CD4-positive, alpha-beta T cell treated with Interleukin-12 subunit alpha and Interleukin-12 subunit beta, for 1 hour (primary cell): ENCODE results near the gene HPX.
A peak's percentile ranks its signal among the peaks of the same experiment; 100 is the strongest.
"Not testable (repeated sequence)": the region's sequence is repeated elsewhere in the genome, so short reads cannot be mapped to it uniquely, and the experiment has no call there.

ENCODE experiments used
- DNase-seq: peaks from one replicate; pipeline ENCODE4 v3.0.0-alpha.2; 2020

HPX gene

DNA sequence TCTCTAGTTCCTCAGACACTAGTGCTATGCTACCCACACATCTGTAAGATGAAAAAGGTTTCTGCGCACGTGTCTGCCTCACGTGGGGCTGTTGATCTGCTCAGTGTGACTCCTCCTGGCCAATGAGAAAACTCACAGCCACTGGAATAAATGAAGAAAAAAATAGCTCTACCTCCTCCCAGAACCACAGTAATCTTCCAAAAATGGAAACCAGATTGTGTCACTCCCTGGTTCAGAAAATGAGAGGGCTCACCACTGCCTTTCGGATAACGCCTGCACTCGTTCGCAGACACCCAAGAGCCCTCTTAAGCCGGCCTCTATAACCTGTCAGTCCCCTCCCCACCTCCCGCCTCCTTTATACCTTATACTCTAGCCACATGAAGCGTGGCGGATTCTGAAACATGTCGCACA is 27.0 kb downstream of the HPX start:
- peak; percentile 63 for DNase-seq

DNA sequence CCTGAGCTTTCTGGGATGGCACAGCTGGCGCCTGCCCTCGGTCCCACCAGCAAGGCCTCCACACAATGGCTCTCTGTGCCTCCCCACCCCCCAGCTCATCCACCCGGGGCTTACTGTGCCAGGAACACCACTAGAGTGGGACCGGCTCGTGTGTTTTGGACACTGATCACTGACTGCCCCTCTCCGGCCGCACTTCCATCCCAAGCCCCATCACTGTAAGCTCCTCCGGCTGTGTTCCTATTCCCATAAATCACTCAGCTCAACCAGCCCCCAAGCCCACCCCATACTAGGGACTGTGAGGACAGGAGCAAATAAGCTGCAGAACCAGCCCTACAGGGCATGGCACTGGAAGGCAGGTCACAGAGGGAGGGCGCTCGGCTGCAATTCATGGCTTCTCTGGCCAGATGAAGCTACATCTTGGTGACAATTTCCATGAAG is 29.2 kb downstream of the HPX start:
- DNase-seq = no peak

DNA sequence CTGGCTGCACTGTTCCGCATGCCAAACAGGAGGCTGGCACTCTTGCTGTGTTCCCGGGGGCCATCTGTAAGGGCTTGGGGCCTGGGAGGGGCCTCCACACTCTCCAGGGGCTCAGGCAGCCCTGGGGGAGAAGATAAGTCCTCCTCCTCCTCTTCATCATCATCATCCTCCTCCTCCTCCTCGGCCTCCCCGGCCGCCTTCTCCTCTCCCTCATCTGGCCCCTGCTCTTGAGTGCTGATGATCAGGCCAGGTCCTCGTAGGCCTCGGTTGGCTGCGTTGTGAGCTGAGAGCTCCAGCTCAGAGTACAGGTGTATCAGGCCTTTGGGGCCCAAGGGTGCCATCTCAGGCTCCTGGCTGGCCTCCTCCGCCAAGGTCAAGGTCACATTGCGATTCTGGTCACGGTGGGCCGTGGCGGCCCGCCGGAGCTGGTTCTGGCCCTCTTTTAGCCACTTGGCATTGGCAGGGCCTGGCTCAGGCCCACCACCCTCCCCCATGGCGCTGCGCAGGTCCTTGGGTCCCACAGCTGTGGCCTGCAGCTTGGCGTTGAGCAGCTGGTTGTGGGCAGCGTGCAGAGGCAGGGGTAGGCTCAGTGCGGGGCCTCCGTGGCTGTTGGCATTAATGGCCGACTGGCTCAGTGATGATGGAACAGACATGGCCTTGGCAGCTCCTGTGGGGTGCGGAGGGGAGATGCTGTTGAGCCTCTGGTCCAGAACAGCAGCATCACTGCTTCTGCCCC is 29.9 kb downstream of the HPX start:
- no peak for DNase-seq

DNA sequence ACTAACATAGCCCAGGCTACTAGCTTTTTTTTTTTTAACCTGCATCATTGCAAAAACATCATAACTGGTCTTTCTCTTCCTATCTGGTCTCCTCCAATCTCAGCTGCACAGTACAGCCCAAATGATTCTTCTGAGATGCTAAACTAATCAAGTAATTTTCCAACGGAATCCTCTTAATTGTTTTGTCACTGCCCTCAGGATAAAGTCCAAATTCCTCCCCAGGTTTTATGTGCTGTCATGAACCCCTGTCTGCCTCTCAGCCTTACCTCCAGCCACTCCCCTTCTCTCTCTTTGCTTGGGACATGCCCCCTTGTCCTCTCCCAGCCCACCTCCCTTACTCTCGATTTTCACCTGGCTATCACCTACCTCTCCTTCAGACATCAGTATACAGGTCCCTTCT is 34.4 kb downstream of the HPX start:
- no peak for DNase-seq

DNA sequence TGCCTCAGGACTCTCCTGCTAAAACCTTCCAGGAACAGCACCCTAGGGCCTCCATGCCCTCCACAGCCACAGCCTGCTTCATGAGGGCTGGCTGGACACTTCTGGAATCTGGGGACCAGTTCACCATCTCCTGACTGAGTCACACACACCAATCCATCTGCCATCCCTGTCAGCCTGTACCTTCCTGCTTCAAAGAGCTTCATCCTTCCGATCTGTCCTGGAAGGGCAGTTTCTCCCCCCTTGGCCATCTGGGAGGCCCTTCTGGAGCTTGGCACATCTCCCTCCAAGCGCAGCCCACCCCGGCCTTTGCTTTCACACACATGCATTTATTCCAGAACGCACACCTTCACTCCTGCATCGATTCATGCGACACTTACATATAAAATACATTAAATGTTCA is 34.9 kb downstream of the HPX start:
- no peak for DNase-seq

DNA sequence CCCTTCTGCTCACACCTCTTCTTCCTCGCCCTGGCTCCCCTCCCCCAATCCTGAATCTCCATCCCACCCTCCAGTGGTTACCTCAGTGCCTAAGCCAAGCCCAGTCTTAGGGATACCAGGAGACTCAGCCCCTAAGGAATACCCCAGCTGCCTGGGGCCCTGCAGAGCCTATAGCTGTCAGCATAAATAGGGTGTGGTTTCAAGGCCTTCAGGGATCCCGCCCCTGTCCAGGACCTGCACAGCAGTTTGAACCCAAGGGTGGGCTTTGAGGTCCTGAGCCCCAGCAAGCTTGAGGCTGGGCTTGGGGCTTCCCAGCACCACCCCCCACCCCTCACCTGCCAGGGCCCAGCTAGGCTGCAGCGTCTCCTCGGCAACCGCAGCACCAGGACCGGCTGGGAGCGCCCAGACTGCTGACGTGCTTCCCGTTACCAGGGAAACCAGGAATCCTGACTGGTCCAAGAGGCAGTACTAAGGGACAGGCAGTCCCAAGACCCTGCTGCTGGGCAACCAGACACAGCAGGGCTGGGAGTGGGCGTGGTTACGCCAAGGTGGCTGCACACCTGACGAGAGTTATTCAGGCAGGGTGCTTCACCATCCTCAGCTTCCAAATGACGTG is 35.6 kb downstream of the HPX start:
- no peak for DNase-seq

DNA sequence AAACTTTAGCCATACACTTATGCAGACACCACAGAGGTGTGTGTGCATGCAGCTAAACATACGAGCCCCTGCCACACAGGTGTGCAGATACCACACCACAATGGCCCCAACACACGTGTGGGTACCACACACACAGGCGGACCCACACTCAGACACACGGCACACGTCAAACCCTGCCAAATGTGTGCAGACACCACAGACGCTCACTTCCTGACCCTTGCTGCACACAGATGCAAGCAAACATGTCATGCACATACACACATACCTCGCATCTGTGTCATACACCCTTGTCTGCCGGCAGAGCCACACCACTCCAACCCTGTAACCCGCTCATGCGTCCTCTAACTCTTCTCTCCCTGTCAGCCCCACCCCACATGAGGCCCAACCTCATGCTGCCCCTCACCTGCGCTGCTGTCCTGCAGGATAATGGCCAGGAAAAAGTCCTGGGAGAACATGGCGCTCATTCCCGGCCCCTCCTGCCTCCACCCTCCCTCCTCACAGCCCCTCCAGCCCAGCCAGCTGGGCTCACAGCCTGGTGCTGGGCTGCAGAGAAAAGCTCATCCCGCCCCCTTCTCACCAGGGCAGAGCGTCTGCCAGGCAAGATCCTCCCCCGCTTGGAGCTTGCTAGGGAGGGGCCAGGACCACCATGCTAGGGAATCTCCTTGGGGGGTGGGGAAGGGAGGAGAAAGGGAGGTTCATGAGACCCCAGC is 36.3 kb downstream of the HPX start:
- peak; percentile 24 for DNase-seq

DNA sequence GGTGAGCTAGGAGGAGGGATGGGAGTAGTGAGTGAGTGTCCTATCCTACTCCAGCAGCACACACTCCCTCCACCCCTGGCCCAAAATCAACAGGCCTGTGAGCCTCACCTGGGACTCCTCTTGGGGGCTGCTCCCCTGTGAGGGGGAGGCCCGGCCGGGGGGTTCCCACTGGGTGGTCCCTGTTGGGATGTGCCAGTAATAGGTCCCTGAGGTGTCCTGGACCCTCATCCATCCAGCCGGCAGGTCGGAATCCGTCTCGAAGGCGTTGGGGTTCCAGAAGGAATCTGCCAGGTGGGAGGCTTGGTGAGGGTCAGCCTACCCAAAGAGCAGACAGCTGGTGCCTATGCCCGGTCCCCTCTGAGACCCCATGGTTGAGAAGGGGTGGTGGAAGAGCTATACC is 37.2 kb downstream of the HPX start:
- DNase-seq = no peak

DNA sequence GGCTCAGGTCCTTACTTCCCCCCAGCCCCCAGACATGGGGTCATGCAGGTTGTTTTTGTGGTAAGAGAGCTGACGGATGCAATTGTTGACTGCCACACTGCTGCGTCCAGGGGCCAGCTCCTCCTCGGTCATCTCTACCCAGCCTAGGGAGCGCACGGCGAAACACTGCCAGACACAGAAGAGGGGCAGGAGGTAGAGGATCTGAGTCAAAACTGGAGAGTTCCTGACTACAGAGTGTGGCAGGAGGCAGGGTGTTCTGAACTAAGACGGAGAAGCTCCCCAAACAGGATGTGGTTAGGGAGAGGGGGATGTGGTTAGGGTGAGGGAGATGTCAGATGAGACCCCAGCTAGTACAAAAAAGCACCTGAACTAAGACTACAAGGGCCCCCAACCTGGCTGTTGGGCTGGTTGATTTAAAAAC is 38.2 kb downstream of the HPX start:
- peak; percentile 84 for DNase-seq

DNA sequence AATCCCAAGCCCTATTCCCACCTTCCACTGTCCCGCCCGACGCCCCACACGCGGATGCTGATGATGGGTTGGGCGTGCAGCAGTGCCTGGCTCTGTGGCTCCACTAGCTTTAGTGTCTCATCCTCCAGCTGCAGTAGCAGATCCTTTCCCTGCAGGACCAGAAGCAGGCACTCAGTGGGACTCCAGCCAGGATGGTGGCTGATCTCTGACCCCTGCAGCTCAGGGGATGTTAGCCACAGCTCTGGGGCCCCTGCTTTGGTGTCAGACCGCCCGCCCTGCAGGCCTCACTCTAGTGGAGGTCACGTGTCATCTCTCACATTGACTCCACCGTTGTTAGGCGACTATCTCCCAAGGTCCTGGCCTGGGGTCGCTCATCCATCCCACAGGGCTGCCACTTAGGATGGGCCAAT is 38.7 kb downstream of the HPX start:
- no peak for DNase-seq

DNA sequence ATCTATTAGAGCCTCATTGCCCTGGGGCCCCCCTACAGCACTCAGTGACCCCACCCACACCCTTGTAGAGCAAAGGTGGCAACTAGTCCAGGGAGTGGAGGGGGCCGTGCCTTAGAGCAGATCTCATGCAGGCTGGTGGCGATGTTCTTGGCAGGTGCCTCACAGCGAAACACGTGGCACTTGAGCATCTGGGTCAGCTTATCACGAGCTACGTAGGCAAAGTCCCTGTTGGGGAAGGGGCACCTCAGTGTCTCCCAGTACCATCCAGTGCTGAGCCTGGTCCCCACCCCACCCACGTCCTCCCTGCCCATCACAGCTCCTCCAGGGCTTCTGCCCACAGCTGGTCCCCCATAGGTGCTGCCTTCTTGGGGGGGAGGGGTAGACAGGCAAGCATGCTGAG is 39.3 kb downstream of the HPX start:
- no peak for DNase-seq

DNA sequence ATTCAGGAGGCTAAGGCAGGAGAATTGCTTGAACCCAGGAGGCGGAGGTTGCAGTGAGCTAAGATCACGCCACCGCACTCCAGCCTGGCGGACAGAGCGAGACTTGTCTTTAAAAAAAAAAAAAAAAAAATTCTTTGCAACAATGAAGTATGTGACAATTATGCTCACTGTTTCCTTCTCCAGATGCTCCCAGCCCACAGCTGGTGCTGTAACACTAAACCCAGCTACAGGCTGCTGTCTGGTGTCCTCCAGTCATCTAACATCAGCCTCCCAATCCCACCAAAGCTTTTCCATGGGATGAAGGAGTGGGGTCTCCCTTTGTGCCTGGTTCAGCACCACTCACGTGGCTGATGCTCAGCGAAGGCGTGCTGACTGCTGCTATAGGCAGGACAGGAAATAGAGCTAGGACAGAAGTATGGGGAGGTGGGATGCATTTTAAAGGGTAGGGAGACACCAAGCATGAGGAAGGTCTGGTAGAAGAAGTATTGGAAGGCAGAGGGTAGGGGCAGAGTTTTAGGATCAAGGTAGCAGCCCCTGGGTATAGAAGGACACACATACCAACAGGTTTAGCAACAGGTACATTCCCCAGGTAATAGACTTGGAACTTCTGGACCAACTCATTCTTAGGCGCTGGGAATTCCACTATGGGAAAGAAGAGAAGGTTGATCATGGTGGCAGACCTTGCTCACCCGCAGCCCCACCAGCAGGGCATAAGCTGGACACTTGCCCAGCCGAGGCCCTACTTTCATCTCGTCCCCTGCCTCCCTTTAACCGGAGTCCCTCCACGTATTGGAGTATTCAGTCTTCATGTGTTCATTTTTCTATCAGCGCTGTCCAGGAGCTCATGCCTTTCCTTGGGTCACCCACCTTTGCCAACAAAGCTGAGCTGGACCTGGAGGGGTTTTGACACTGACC is 40.1 kb downstream of the HPX start:
- no peak for DNase-seq

DNA sequence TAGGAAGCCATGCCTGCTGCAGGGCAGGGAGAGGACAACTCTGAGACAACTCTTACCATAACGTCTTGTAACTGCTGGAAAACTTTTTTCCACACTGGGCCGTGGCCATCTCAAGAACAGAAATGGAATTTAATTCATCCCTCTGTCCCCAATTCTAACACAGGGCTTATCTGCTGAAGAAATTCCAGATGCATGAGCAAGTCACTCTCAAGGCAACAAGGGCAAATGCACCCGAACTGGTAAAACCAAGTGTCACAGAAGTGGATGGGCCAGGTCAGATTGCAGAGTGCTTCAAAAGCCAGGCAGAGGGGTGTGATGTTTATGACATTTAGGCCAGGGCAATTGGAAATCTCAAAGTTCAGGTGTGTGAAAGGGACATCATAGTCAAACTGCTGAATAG is 43.2 kb downstream of the HPX start:
- no peak for DNase-seq

DNA sequence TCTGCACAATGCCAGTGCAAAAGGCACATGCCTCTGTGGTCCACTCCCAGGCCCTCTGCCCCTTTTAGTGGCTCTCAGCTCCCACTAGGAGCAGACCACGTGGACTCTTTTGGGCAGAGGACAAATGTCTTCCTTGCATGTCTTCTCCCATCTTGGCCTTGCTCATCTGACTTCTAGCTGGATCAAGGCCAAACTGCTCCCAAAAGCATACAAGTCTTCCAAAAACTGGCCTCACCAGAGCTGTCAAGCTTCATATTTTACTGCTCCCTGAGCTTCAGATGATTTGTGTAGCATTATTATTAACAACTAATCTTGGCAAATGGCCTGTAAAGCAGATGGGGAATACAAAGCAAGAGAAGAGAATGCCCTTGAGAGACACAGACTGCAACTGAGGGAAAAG is 43.6 kb downstream of the HPX start:
- DNase-seq = no peak

DNA sequence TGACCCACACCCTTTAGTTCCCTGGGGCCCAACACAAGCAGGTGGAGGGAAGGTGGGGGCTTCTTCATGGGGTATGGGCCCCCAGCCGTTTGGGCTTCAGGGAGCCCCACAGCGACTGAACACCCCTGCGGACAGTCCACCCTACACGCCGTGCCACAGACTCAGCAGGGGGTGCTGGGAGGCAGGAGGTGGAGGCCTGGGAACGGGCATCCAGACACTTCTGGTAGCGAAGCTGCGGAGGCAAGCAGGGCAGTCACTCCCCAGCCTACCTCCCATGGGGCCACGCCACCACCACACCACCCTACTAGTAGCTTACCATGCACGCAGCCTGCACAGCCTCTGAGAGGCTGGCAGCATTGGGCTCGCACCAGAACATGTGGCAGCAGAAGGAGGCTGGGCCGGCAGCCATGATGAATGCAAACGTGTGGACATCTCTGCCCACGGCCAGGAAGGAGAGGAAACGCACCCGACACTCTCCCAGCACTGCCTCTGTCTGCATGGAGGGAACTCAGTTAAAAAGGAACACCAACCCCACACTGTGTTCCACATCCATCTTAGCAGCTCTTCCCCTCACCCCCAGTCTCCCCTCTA is 45.2 kb downstream of the HPX start:
- no peak for DNase-seq

DNA sequence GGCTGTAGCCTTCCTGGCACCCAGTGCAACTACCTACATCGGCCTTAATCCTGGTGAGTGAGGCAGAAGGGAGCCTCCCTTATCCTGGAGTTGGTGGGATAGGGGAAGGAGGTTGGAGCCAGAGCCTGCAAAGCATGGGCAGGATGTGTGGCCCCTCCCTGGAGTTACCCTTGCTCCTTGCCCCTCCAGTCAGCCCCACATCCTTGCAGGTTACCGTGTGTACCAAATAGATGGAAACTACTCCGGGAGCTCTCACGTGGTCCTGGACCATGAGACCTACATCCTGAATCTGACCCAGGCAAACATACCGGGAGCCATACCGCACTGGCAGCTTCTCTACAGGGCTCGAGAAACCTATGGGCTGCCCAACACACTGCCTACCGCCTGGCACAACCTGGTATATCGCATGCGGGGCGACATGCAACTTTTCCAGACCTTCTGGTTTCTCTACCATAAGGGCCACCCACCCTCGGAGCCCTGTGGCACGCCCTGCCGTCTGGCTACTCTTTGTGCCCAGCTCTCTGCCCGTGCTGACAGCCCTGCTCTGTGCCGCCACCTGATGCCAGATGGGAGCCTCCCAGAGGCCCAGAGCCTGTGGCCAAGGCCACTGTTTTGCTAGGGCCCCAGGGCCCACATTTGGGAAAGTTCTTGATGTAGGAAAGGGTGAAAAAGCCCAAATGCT is 46.7 kb downstream of the HPX start:
- no peak for DNase-seq

DNA sequence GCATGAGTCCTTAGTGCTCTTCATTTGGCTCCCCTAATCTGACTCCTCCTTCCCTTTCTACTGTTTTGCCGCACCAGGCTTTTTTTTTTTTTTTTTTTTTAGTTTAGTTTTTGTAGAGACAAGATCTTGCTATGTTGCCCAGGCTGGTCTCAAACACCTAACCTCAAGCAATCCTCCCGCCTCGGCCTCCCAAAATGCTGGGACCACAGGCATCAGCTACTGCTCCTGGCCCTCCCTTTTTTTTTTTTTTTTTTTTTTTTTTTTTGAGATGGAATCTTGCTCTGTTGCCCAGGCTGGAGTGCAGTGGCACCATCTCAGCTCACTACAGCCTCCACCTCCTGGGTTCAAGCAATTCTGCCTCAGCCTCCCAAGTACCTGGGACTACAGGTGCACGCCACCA is 48.5 kb downstream of the HPX start:
- DNase-seq = not testable (repeated sequence)

DNA sequence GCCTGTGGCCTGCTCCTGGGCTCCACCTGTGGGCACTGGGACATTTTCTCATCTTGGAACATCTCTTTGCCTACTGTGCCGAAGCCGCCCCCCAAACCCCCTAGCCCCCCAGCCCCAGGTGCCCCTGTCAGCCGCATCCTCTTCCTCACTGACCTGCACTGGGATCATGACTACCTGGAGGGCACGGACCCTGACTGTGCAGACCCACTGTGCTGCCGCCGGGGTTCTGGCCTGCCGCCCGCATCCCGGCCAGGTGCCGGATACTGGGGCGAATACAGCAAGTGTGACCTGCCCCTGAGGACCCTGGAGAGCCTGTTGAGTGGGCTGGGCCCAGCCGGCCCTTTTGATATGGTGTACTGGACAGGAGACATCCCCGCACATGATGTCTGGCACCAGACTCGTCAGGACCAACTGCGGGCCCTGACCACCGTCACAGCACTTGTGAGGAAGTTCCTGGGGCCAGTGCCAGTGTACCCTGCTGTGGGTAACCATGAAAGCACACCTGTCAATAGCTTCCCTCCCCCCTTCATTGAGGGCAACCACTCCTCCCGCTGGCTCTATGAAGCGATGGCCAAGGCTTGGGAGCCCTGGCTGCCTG is 49.2 kb downstream of the HPX start:
- no peak for DNase-seq

DNA sequence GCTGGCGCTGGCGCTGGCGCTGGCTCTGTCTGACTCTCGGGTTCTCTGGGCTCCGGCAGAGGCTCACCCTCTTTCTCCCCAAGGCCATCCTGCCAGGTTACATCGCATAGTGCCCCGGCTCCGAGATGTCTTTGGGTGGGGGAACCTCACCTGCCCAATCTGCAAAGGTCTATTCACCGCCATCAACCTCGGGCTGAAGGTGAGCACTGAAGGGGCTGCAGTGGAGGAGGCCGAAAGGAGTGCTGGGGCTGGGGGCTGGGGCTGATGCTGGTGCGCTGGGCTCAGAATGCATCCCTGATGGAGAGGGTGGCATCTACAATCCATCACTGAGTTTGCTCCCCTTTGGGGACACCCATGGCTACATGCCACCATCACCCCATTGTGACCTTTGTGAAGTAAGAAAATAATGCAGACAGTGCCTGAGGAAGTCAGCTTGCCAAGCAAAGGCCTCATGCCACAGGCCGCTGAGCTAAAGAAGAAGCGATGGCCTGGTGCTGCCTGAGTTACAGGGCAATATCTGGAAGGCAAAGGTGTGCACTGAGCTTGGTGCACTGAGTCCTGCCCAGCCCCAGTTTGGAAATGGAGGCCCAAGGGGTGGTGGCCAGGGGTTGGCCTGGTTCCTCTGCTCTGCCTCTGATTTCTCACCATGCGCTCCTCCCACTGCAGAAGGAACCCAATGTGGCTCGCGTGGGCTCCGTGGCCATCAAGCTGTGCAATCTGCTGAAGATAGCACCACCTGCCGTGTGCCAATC is 49.9 kb downstream of the HPX start:
- no peak for DNase-seq

DNA sequence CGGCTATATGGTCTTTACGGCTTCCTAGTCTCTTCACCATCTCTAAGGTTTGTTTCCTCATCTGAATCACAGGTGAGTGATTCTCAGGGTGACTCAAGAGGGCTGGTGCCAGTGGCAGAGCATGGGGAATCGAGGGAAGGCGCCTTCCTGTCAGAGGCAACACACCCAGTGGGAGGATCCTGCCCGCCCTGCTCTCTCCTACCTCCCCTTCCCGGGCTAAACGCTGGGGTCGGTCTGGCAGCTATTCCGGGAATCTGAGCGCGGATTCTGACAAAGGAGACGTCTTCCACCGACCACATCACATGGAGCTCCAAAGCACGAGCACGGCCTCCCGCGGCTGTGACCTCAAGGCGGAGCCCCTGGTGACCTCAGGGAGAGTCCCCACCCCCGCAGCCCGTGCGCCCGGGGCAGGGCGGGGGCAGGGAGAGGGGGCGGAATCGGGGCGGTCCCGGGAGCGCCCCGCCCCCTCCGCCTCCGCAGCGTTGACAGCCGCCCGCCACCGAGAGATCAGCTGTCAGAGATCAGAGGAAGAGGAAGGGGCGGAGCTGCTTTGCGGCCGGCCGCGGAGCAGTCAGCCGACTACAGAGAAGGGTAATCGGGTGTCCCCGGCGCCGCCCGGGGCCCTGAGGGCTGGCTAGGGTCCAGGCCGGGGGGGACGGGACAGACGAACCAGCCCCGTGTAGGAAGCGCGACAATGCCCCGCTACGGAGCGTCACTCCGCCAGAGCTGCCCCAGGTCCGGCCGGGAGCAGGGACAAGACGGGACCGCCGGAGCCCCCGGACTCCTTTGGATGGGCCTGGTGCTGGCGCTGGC is 50.7 kb downstream of the HPX start, which contains the start of gene SMPD1:
Gene SMPD1, plus strand, starts transcription at position 570 of the 813 bp plus-strand sequence. Its CDS starts 125 bp downstream, at position 695.
- peak; percentile 96 for DNase-seq
